Right renal pelvis (tissue), 4 donors: ENCODE data around the gene RHBDF2. TPM values are rescaled to one million over a fixed set of nuclear protein-coding genes. Genes with fewer than 3 reads are reported as not detected.

Experiments used
- DNase-seq, 4 donors: peaks; one replicate each; pipeline ENCODE4 v3.0.0-alpha.2; 2013; ENCODE audit warnings: low read depth in 4 of 4, low spot score in 3 of 4, missing footprints in 1 of 4
- polyA plus RNA-seq, 4 donors: library from polyadenylated mRNA; unstranded; fragments of 120-200 nt; gene quantifications; one replicate each; pipeline ENCODE4 v1.2.1, GENCODE V29; 2013; ENCODE audit not compliant: insufficient read length in 4 of 4

RHBDF2 gene
- polyA plus RNA-seq, 4 donors = 5.8 to 9.5 (median 6.8) TPM

DNA sequence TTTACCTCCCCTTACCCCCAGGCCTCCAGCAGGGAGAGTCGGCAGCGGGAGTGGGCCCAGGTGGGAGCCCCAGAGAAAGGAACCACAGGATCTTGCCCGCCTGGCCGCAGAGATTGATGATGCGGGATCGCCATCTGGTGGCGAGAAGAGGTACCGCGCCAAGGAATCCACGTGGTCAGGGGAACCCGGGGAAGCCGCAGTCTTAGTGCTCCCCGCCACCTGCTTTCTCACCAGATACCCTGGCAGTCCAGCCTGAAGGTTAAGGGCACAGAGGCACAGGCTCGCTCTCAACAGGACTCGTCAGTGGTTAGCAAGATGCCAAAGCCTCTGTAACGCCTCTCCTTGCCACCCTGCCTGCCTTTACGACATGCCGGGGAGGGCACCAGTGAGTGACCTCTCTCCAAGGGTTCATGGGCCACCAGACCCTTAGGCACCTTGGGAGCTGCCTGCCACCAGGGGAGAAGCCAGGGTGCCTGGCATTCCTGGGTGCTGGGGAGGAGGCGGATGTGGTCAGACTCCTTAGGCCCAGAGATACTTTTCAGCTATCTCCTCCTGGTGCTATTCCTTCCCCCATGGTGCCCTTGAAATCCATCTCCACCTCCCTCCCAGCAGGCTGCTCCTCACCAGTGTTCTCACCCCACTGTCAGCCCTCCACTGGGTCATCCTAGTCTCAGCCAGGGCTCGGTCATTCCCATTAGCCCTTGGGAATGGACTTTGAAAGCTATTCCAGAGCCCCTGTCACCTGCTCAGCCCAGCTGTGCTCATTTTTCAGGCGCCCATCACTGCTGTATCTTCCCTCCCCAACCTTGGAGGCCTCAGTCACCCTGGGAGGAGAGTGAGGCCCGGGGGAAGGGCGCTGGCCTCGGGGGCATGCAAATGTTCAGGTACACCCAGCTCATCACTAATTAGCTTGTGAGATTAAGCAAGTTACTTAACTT lies 5.5 kb upstream of the RHBDF2 start:
- DNase-seq = no peak

DNA sequence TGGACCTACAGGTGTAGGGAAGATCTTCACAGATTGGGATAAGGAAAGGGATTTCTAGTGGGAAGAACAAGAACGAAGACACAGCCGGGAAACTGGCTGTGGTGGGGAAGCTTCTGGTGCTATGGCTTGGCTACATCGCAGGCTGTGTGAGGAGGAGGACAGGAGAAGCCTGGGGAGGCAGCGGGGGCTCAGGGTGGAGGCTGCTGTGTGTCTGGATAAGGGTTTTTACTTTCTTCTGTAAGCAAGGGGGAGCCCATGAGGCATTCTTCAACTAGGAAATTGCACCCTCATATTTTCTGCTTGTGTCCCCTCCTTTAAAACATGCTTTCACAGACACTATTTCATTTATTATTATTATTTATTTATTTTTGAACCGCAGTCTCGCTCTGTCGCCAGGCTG lies 2.9 kb upstream of the RHBDF2 start:
- DNase-seq = no peak

DNA sequence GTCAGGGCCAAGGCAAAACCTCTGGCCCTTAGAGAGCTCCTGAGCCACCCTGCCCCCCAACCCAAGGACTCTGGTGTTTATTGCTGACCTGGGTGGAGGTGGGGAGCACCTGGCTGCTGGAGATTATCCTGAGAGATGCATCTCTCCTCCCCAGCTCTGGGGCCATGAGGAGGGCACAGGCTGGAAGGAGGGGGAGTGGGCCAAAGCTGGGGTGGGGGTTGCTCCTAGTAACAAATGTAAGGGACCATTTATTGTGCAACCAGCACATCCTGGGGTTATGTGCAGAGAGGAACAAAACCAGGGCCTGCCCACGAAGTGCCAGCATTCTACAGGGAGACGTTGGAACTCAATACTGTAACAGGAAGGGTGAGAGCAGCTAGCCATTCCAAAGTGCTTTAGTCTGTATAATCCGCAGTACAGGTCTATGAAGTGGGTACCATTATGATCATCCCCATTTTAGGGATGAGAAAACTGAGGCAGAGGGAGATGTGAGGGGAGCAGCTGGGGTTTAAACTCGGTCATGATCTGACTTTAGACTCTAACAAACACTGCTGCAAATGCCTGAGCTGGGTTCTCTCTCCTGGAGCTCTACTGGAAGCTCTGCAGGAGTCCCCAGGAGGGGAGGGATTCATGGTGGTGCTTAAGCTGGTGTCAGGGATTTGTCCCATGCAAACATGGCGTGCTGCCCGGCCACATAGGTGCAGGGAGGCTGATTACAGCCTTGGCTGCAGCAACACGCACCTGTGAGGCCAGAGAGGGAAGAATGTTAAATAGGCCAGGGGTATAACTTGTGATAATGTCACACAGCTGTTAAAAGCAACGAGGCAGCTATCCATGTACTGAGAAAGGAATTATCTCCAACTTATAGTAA lies 1.4 kb upstream of the RHBDF2 start:
- no peak for DNase-seq

DNA sequence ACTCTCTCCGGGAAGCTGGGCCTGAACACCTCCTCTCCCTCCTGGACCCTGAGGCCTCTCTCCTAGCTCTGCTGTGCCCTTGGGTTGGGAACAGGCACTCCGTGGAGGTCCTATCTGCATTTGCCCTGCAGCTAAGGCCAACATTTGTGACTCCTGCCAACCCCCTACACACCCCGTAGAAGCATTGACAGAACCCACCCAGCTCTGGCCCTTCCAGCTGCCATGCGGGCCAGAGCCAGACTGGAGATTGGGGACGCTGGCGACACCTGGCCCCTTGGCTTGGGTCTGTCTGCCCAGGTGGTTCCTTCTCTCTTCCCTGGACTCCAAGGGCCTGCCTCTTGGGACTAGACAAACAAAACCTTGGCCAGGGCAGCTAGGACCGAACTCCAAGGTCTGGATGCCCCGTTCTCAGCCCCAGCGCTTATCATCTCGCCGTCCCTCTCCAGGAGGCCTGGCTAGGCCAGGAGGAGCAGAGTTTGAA lies 644 bp upstream of the RHBDF2 start:
- no peak for DNase-seq

DNA sequence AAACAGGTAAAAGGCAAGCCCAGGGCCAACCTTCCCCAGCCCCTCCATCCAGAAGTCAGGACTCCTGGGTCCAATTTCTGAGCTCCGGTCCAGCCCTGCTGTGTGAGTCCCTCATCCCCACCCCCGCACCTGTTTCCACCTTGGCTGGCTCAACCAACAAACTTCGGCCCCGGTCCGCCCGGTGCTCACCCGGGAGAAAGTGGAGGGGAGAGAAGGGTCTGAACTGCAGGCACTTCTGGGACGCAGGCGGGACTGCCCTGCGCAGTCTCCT lies 541 bp downstream of the RHBDF2 start:
- no peak for DNase-seq

DNA sequence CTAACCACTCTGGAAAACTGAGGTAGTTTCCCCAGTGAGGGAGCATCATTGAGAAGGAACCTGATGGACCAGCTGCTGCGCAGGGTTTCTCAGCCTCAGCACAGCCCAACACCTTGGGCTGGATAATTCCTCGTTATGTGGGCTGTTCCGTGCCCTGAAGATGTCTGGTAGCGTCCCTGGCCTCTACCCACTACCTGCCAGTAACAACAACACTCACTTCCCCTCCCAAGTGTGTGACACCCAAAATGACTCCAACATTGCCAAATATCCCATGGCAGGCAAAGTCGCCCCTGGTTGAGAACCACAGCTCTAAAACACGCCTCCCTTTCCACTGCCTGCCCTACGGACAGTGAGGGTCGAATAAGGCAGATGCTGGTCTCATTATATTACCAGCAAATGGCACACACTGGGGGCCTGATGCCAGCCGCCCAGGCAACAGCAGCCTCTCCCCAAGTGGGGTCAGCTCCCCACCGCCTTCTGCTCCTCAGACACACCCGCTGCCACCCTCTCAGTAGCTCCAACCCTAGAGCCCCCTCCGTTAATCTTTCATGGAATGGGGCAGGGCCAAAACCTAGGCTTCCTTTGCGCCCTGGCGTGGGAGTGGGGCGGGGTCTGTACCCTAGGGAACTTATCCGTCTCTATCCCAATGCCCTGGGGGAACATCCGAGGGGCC lies 1.0 kb downstream of the RHBDF2 start:
- DNase-seq = no peak

DNA sequence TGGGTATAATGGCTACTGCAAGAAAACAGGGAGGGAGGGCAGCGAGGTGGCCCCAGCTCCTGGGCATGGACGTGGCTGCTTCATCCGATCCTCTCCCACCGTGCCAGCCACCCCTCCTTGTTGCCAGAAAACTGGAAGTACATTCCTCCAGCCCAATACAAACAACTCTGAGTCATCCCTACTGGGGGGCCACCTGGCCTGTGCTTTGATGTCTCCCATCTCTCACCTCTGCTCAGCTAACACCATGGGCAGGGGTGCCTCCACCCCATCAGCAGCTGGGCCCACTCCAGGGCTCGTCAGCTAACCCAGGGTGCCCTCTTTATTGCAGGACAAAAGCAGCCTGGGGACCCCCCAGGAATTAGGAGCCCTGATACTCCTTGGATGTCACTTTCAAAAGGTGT lies 2.0 kb downstream of the RHBDF2 start:
- no peak for DNase-seq

DNA sequence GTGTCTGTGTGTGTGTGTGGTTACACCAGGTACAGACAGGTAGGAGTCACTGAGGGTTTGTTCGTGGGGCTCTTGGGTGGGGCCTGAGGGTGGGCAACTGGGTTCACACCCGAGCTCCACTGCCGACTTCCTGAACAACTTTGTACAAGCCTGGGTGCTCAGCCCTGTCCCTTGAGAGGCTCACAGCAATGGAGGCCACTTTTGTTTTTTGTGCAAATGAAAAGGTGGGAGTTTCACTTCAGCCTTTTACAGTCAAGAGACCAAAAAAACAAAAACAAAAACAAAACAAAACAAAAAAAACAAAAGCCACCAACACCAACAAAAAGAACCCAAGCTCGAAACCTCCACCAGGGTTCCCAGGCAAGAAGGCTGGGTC lies 2.4 kb downstream of the RHBDF2 start:
- no peak for DNase-seq

DNA sequence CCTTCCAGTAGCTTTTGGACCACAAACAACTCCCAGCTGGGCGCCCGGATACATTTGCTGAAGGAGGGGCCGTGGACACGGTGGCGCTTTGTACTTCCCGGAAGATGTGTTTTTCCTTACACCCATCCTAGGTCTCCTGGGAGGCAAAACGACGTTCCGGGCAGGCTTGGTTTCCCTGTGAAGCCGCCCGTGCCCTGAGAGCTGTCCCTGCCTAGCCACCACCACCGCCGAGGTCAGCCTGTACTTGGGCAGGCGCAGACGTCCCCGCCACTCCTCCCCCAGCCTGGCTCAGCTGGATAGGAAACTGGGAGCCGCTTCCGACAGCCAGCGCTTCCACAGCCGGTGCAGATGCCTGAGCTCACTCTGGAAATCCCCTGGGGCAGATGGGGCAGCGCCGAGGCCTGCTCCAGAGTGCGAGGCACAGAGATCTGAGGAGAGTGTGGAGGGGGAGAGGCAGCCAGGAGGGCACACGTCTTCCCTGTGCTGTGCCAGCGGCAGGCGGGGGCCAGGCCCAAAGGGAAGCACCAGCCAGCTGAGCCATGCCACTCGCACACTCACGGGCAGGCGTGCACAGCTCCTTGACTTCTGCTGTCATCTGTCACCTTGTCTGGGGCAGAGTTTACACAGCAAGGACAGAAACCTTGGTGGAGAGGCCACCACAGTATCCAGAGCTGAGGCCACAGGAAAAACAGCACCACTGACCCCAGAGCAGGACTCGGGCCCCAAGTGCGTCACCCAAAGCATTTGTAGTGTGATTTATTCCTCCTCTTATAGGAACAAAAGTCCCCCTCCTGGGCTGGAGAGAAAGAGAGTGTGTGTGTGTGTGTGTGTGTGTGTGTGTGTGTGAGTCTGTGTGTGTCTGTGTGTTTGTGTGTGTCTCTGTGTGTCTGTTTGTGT lies 3.0 kb downstream of the RHBDF2 start:
- no peak for DNase-seq

DNA sequence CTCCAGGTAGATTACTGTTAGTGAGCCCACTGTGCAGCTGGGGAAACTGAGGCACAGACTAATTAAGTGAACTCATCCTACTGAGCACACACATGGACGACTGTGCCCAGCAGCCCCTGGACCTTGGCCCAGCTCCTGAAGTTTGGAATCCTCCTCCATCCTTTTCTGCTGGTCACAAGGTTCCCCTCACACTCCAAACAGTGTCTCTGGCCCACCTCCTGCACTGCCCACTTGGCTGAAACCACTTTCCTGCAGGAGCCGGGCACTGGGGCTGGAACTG lies 3.6 kb downstream of the RHBDF2 start:
- DNase-seq = no peak

DNA sequence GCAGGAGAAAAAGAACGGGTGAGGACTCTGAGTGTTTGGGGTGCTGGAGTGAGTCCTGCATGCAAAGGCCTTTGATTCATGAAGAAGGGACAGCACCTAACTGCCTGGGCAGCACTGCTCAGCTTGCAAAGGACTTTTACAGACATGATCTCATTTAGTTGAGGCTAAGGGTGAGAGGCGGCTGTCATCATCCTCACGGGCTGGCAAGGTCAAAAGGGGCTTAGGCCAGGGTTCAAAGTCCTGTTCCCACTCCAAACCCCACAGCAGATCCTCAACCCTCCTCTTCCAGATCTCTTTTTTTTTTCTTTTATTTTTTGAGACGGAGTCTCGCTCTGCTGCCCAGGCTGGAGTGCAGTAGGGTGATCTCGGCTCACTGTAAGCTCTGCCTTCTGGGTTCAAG lies 4.8 kb downstream of the RHBDF2 start:
- DNase-seq = no peak

DNA sequence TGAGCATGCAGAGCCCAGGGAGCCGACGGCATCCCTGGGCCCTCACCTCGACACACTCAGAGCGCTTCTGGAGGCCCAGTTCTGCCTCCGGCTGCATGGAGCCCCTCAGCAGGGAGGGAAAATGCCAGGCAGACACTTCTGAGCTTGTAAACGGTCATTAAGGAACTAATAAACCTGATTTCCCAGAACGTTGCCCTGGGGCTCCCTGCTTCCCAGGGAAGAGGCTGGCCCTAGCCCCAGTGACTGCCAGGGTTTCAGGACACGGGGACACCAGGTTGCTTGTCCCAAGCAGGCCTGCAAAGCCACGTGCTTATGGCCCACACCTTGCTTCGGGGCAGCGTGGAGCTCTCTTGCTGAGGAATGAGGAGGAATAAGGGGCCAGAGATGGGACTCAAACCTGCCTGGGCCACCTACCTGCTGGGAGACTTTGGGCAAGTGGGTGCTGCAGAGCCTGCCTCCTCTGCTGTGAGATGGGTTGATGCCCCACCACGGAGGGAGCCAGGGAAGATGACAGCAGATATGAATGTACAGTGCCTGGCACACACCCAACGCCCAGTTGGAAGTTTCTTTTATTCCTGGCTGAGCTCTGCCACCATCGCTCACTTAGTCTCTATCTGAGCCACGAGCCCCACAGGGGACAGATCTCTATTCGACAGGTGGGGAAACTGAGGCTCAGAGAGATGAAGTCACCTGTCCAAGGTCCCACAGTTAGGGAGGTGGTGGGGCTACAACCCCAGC lies 5.4 kb downstream of the RHBDF2 start:
- DNase-seq = no peak

DNA sequence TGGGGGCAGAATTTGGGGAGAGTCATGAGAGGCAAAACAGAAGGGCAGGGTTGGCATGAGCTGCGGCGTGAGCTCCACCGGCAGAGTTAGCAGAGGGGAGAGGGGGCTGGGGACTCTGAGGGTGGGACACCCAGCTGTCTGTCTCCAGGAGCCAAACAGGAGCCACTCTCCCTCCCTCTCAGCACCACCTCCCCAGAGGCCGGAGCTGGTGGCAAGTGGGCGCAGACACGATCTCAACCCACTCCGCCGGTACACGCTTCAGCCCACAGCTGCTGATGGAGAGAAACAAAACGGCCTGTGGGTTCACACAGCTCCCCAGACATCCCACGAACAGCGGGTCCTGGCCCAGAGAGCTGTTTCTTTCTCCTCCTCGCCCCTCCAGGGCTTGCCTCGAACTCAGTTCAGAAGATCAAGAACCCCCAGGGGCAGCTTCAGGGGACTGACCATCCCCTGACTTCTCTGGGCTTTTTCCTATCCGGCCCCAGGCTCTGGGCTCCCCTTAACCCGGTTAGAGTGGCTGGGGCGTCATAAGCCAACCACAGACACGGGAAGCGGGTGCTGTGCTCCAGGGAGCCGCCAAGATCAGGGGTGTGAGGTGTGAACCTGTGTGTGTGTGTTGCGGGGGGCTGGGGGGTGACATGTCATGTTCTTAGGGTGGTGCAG lies 7.6 kb downstream of the RHBDF2 start:
- no peak for DNase-seq

DNA sequence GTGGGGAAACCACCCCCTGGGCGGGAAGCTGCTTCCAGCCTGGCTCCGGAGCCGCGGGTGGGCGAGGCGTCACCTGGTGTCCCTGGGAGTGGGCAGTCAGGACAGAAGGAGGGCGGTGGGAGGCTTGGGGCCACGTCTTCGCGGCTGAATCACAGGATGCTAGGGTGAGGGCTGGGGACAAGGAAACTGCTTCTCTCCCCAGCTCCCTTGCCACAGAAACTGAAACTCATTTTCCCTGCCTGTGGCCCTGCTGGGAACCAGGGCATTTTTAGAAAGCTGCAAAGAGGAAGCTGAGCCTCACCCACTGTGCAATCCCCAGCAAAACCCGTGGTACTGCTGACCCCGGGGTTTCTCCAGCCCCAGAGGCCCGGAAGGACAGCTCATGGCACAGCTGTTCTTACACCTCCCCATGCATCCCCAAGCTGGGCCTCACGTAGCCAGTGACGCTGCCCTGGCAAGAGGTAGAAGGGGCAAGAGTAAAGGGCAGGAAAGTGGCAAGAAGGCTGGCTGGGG lies 8.2 kb downstream of the RHBDF2 start:
- DNase-seq = no peak

DNA sequence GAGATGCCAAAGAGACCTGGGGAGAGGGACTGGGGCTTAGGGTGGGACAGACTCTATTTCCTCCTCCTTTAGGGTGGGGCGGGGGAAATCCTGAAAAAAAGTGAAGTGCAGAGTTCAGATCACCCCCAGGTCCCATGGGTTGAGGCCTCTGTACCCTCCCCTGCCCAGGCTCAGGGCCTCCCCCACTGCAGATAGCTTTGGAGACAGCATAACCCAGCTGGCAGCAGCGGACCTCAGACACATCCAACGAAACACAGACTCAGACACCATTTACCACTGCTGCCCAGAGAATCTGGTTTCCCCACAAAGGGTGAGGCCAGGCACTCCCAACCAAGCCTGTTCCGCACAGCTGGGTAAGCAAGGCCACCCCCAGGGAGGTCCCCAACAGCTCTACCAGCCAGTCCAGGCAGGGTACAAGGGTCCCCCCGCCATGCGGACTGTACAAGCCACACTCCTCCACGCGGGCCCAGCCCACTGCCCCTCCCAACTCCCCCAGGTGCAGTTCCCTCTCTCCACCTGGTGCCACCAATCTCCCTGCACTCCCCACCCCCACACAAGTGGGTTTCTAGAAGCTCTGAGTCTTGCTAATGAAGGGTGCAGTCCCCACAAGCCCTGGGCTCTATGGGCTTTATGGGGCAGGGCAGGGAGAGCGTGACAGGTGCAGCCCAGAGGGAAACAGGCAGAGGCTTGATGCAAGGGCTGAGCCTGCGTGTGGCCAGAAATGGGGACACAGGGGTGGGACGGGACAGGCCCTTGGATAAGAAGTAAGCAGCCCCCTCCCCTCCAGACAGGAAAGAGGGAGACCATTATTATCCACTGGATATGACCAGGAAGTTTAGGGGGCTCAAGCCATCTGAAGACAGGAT lies 8.9 kb downstream of the RHBDF2 start:
- no peak for DNase-seq

DNA sequence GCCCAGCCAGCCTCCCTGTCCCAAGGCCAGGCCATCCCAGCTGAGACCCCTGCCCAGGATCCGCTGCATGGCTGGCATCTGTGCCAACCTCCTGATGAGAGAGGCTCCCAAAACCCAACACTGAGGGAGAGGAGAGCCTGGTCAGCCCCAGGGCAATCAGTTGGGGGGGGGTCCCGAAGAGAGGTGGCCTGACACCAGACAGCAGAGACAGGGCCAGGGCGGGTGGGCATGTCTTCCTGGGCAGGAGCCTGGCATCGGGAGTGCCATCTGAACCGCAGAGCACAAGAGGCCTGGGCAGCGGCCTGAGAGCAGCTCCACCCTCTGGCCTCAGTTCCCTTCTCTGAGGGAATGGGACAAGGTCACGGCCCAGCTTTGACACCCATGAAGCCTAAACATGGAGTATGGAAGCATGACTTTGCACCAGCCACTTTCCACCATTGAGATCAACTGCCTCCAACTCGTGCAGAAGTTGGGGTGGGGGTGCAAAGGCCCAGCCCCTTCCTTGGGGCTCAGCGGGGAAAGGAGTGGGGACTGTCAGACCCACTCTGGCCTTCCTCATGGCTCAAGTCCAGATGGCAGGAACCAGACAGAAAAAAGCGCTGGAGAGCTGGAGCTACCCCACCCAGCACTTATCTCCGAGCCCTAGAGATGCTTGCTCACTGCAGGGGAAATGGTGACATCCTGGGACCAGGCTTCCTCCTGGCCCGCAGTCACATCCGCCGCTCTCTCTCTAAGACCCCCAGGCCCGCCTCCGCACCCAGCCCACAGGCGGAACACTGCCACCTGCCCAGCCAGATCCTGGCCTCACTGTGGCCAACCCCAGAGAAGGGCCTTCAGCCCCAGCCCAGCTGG lies 9.7 kb downstream of the RHBDF2 start:
- no peak for DNase-seq

DNA sequence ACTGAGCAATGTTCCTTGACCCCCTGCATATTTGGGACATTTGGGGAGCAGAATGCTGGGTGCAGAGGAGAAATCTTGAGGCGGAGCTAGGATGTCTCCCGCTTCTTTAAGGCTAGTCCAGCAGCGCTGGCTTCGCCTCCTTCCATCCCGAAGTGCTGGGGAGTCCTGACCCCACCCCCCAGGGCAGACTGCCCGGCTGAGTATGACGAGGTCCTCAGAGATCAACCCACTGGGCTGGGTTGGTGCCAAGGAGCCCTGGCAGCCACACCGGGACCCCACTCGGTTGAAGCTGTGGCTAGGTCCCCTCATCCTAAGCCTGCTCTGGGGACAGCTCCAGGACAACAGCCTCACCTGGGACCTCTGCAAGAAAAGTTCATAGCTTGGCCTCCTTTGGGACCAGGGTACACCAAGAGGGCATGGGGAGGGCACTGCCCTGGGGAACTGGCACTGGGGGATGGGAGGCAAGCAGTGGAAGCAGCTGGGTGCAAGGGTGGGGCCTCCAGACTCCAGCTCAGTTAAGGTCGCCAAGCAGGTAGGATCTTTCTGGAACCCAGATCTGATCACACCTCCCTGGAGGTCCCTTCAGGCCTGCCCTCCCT lies 11.0 kb downstream of the RHBDF2 start:
- DNase-seq = no peak
